GM12878 (cell line): Measurements from ENCODE around the gene PLD5. TPM values are rescaled to one million over a fixed set of nuclear protein-coding genes. Genes with fewer than 3 reads are reported as not detected.

Experiments
- ATAC-seq: fragments of 200-7000 bp; cut with Tn5 transposase; 3 replicates; pipeline ENCODE4 v1.9.1; 2020; ENCODE audit warnings: mild to moderate bottlenecking, moderate library complexity
- BruUV-seq: library from RNA; stranded (reverse); fragments of 400-500 nt; replicated peaks from 2 replicates; lab custom pipeline; 2021; lab: Mats Ljungman, UMichigan
- CTCF ChIA-PET: fragments of 300-600 bp; sonication (Branson Sonifier 250); formaldehyde crosslinking; extraction: SDS; loops from one replicate; lab custom pipeline; 2021; ENCODE audit warnings: inconsistent platforms; lab: Yijun Ruan, JAX
- POLR2A ChIA-PET: fragments of 350-600 bp; formaldehyde crosslinking; extraction: SDS; loops from one replicate; lab custom pipeline; 2021; ENCODE audit warnings: inconsistent platforms; lab: Charles Lee
- RAD21 ChIA-PET: fragments of 300-600 bp; sonication (Branson Sonifier 250); formaldehyde crosslinking; loops from one replicate; lab custom pipeline; 2023; ENCODE audit warnings: antibody characterized with exemption; ENCODE audit not compliant: unreplicated experiment; lab: Charles Lee
- SMC1A ChIA-PET: fragments of 300-600 bp; sonication (Branson Sonifier 250); formaldehyde crosslinking; loops from one replicate; lab custom pipeline; 2023; ENCODE audit not compliant: unreplicated experiment, uncharacterized antibody; lab: Charles Lee
- DNase-seq: peaks from one replicate; pipeline ENCODE4 v3.0.0-alpha.2; 2011; ENCODE audit warnings: low read depth, low spot score
- FAIRE-seq: peaks from 3 replicates; lab custom pipeline; 2011; peaks lifted over from hg19 to GRCh38; lab: Jason Lieb, UNC
- H2AFZ ChIP-seq: 2 replicates; pipeline ENCODE4 v1.6.0; 2011; ENCODE audit warnings: low read depth, low read length, control low read depth; ENCODE audit not compliant: control insufficient read depth
- H3K27ac ChIP-seq: 2 replicates; pipeline ENCODE4 v1.5.1; 2011; ENCODE audit warnings: control low read depth; ENCODE audit not compliant: control insufficient read depth, insufficient read depth
- H3K27me3 ChIP-seq, 2 experiments: replicated peaks in 1 of 2; 2 replicates each; pipeline versions ENCODE4 v1.6.0 to v1.6.1; 2011; ENCODE audit warnings: low read length in 1 of 2; ENCODE audit not compliant: control insufficient read depth in 2 of 2, insufficient read depth in 2 of 2
- H3K36me3 ChIP-seq, 2 experiments: 2 replicates each; pipeline ENCODE4 v1.5.1; 2011; ENCODE audit warnings: low read length in 1 of 2; ENCODE audit not compliant: control insufficient read depth in 2 of 2, insufficient read depth in 2 of 2
- H3K4me1 ChIP-seq: 2 replicates; pipeline ENCODE4 v1.6.1; 2011; ENCODE audit warnings: mild to moderate bottlenecking, low read length, moderate library complexity, mixed read lengths; ENCODE audit not compliant: control insufficient read depth, insufficient read depth
- H3K4me2 ChIP-seq: 2 replicates; pipeline ENCODE4 v1.6.0; 2011; ENCODE audit warnings: control low read depth; ENCODE audit not compliant: control insufficient read depth, insufficient read depth
- H3K4me3 ChIP-seq: fragments of 200-600 bp; sonication (generic); 2 replicates; pipeline ENCODE4 v1.5.1; 2016
- H3K79me2 ChIP-seq: 2 replicates; pipeline ENCODE4 v1.6.0; 2011; ENCODE audit warnings: low read length; ENCODE audit not compliant: control insufficient read depth, insufficient read depth
- H3K9ac ChIP-seq: 2 replicates; pipeline ENCODE4 v1.8.0; 2011; ENCODE audit warnings: low read length, control low read depth, mixed read lengths; ENCODE audit not compliant: control insufficient read depth, insufficient read depth
- H3K9me3 ChIP-seq: replicated peaks from 3 replicates; pipeline ENCODE4 v1.5.1; 2011; ENCODE audit warnings: mild to moderate bottlenecking, low read length; ENCODE audit not compliant: control insufficient read depth, insufficient read depth
- H4K20me1 ChIP-seq: 2 replicates; pipeline ENCODE4 v1.6.0; 2011; ENCODE audit not compliant: control insufficient read depth, insufficient read depth
- BRCA1 ChIP-seq: IDR thresholded peaks from 2 replicates; pipeline ENCODE4 v1.6.1; 2011; ENCODE audit warnings: low read depth, low read length, improper control_type of control experiment
- EZH2 ChIP-seq: IDR thresholded peaks from 2 replicates; pipeline ENCODE4 v1.6.1; 2012; ENCODE audit warnings: low read depth, mild to moderate bottlenecking, control low read depth, inconsistent platforms, low read length, borderline replicate concordance; ENCODE audit not compliant: control insufficient read depth
- HCFC1 ChIP-seq: fragments of 150-350 bp; IDR thresholded peaks from 2 replicates; pipeline ENCODE4 v1.6.1; 2014; ENCODE audit warnings: low read length
- IKZF1 ChIP-seq: fragments of 450-650 bp; conservative IDR thresholded peaks from 2 replicates; pipeline ENCODE4 v1.6.1; 2017; ENCODE audit warnings: antibody characterized with exemption, mild to moderate bottlenecking
- SREBF1 ChIP-seq: IDR thresholded peaks from 2 replicates; pipeline ENCODE4 v1.6.1; 2012; ENCODE audit warnings: mild to moderate bottlenecking, low read length
- WRNIP1 ChIP-seq: IDR thresholded peaks from 2 replicates; pipeline ENCODE4 v1.6.1; 2011; ENCODE audit warnings: low read depth, low read length, improper control_type of control experiment, borderline replicate concordance
- ZNF384 ChIP-seq: IDR thresholded peaks from 2 replicates; pipeline ENCODE4 v1.6.1; 2012; ENCODE audit warnings: low read depth, mild to moderate bottlenecking, low read length, improper control_type of control experiment, borderline replicate concordance
- ZZZ3 ChIP-seq: IDR thresholded peaks from 2 replicates; pipeline ENCODE4 v1.6.1; 2011; ENCODE audit warnings: low read depth; ENCODE audit not compliant: control insufficient read depth, insufficient read length
- WGBS: methylation state at CpG from one replicate; pipeline ENCODE4 v1.1.6; 2016; ENCODE audit warnings: low lambda C conversion rate; ENCODE audit not compliant: insufficient replicate concordance, insufficient coverage; ENCODE audit errors: missing lambda C conversion rate; 5-methylcytosine and 5-hydroxymethylcytosine counted together
- in situ Hi-C: fragments of 300-500 bp; cut with MboI; formaldehyde crosslinking; loops from 9 replicates; pipeline ENCODE4 v1.14.3; 2018; ENCODE audit warnings: mixed read lengths
- intact Hi-C: fragments of 100-400 bp; cut with micrococcal nuclease; formaldehyde crosslinking; loops from one replicate; pipeline ENCODE4 v1.14.2; 2022; ENCODE audit not compliant: unreplicated experiment
- polyA plus RNA-seq, 11 experiments: library from polyadenylated mRNA; depleted of rRNA in 4 of 11; unstranded in 6 of 11; stranded (reverse) in 5 of 11; fragments of >200 nt; fragmentation: Nextera tagmentation in 4 of 11; fragmentation: Illumina TruSeq in 1 of 11; extraction: Ambion mirVana in 4 of 11; extraction: Trizol in 1 of 11; gene quantifications; 1 replicate in 1 of 11; 2 replicates in 10 of 11; pipeline versions ENCODE4 v1.2.1 to v1.2.3, GENCODE V29; 2011 to 2016; ENCODE audit warnings: inconsistent platforms in 2 of 11, missing spikeins in 2 of 11, low read depth in 1 of 11
- total RNA-seq, 4 experiments: library from RNA; depleted of rRNA in 3 of 4; stranded (reverse); fragments of >200 nt in 3 of 4; fragmentation: Illumina TruSeq in 1 of 4; extraction: Trizol in 1 of 4; gene quantifications; 2 replicates each; pipeline versions ENCODE4 v1.2.1 to v1.2.3, GENCODE V29; 2013 to 2021

Gene PLD5
- total and polyA plus RNA-seq, 10 of the 15 experiments (the other 5 are each of a cell fraction or from before 2014, with no cell fraction given) = not detected

- no peak overlapping the region for H2AFZ ChIP-seq
- CTCF ChIA-PET = no interaction called here
- no peak for FAIRE-seq
- no peaks in the 10 kb centered on the region for H3K79me2 ChIP-seq
- intact Hi-C loops (no loop called here), in situ Hi-C loops (no loop called here)
- H3K9ac ChIP-seq = no peak overlapping the region
- no peak for DNase-seq
- no TSS peak for BruUV-seq
- SMC1A ChIA-PET = no interaction called here
- no peak overlapping the region for H3K4me2 ChIP-seq
- POLR2A ChIA-PET = no interaction called here
- no peak for TF ChIP-seq ZZZ3
- RAD21 ChIA-PET = no interaction called here
- no peak overlapping the region for H3K4me3 ChIP-seq
- H3K4me1 ChIP-seq = no peaks in the 10 kb centered on the region
- no peaks in the 10 kb centered on the region for H4K20me1 ChIP-seq
- H3K27ac ChIP-seq = no peak overlapping the region
- no peaks in the 10 kb centered on the region for H3K36me3 ChIP-seq
- no peaks in the 10 kb centered on the region for H3K27me3 ChIP-seq
- H3K9me3 ChIP-seq = no peaks in the 10 kb centered on the region
- 5% methylated on average over 6 of the region's 6 CpGs for WGBS
- no peak for ATAC-seq
These were observed 22.6 kb upstream of the PLD5 start for GRCh38 chr1:242546849-242547729.

DNA sequence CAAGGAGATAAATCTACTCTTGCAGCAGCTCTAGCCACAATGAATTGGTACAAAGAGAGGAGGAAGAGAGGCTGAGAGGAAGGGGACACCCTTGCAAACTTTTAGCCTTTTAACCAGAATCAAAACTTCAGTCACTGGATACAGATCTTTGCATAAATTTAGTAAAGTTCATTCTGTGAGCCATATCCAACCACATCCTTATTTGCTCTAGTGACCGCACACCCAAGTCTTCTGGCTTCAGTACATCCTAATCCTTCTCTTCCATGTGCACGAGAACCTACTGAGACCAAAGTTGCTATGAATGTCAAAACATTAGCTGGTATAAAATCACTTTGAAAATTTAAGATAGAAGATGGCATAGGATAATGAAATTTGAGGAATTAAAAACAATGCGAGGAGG, 21.9 kb upstream of the PLD5 start:
- H3K9me3 ChIP-seq = no peaks in the 10 kb centered on the region
- no peaks in the 10 kb centered on the region for H3K36me3 ChIP-seq
- ATAC-seq (no peak), DNase-seq (no peak), FAIRE-seq (no peak)
- no peak overlapping the region for H3K4me2 ChIP-seq
- TF ChIP-seq IKZF1 (no peak), SREBF1 (no peak), BRCA1 (no peak), WRNIP1 (no peak), EZH2 (no peak), ZNF384 (no peak), HCFC1 (no peak)
- no peaks in the 10 kb centered on the region for H3K79me2 ChIP-seq
- SMC1A ChIA-PET = no interaction called here
- H3K4me3 ChIP-seq = no peak overlapping the region
- no peaks in the 10 kb centered on the region for H4K20me1 ChIP-seq
- no peak overlapping the region for H3K27ac ChIP-seq
- WGBS = 0% methylated on average over 3 of the region's 3 CpGs
- no peak overlapping the region for H3K9ac ChIP-seq
- no peaks in the 10 kb centered on the region for H3K27me3 ChIP-seq
- no TSS peak for BruUV-seq
- no peak overlapping the region for H2AFZ ChIP-seq
- intact Hi-C loops = no loop called here
- in situ Hi-C loops = no loop called here
- H3K4me1 ChIP-seq = no peaks in the 10 kb centered on the region
- POLR2A ChIA-PET = no interaction called here
- RAD21 ChIA-PET = no interaction called here
- CTCF ChIA-PET = no interaction called here
